AML-193 (cell line): ENCODE data around the gene RNASET2.

Experiments used
- DNase-seq, 2 experiments: peaks; one replicate each; lab custom pipeline; 2025; lab: John Stamatoyannopoulos, UW

RNASET2 gene

GRCh38 chr6:166946125-166946524 is 10.2 kb downstream of the RNASET2 start:
- DNase-seq = no peak

- no peak for DNase-seq
These were observed 11.6 kb downstream of the RNASET2 start for GRCh38 chr6:166944666-166945256.

GRCh38 chr6:166942393-166943168 is 13.8 kb downstream of the RNASET2 start:
- DNase-seq = no peak

- DNase-seq = no peak
These were observed 15.7 kb downstream of the RNASET2 start for GRCh38 chr6:166940643-166941068.

- DNase-seq = no peak
These were observed 16.5 kb downstream of the RNASET2 start for GRCh38 chr6:166939894-166940293.

- DNase-seq = no peak
These were observed 17.0 kb downstream of the RNASET2 start for GRCh38 chr6:166939345-166939744.

- no peak for DNase-seq
These were observed 17.6 kb downstream of the RNASET2 start for GRCh38 chr6:166938704-166939103.

GRCh38 chr6:166938150-166938549 is 18.2 kb downstream of the RNASET2 start:
- DNase-seq = no peak

GRCh38 chr6:166937746-166938145 is 18.6 kb downstream of the RNASET2 start:
- no peak for DNase-seq

GRCh38 chr6:166936079-166936787 is 20.1 kb downstream of the RNASET2 start:
- no peak for DNase-seq

- DNase-seq = no peak
These were observed 21.0 kb downstream of the RNASET2 start for GRCh38 chr6:166935353-166935752.

GRCh38 chr6:166934174-166934573 is 22.2 kb downstream of the RNASET2 start:
- no peak for DNase-seq

- DNase-seq = no peak
These were observed 23.0 kb downstream of the RNASET2 start for GRCh38 chr6:166933396-166933795.

- DNase-seq = no peak
These were observed 23.7 kb downstream of the RNASET2 start for GRCh38 chr6:166932616-166933015.

GRCh38 chr6:166932116-166932515 is 24.2 kb downstream of the RNASET2 start:
- DNase-seq = no peak

GRCh38 chr6:166931426-166931970 is 24.9 kb downstream of the RNASET2 start:
- DNase-seq = no peak

GRCh38 chr6:166930354-166930891 is 25.9 kb downstream of the RNASET2 start:
- no peak for DNase-seq

- DNase-seq = no peak
These were observed 26.7 kb downstream of the RNASET2 start for GRCh38 chr6:166929542-166930189.

- no peak for DNase-seq
These were observed 27.5 kb downstream of the RNASET2 start for GRCh38 chr6:166928644-166929541.

- DNase-seq = no peak
These were observed 28.3 kb downstream of the RNASET2 start for GRCh38 chr6:166927935-166928643.
